WTC11 (cell line): Measurements from ENCODE around the gene LRRN4. TPM values are rescaled to one million over a fixed set of nuclear protein-coding genes. Genes with fewer than 3 reads are reported as not detected.

ENCODE experiments used
- ATAC-seq: fragments of 200-7000 bp; cut with Tn5 transposase; 2 replicates; pipeline ENCODE4 v1.10.0; 2021; ENCODE audit warnings: mild to moderate bottlenecking, moderate library complexity
- CTCF ChIA-PET: fragments of 300-600 bp; sonication (Branson Sonifier 250); formaldehyde crosslinking; loops from one replicate; lab custom pipeline; 2021; ENCODE audit warnings: antibody characterized with exemption; lab: Charles Lee
- POLR2A ChIA-PET: fragments of 350-600 bp; sonication (Branson Sonifier 250); formaldehyde crosslinking; loops from one replicate; lab custom pipeline; 2021; ENCODE audit warnings: antibody characterized with exemption; lab: Charles Lee
- DNase-seq: peaks from one replicate; pipeline ENCODE4 v3.0.0; 2021; ENCODE audit warnings: low spot score
- H3K27ac Mint-ChIP-seq: 2 replicates; pipeline ENCODE4 v1.8.0; 2021; ENCODE audit warnings: mixed read lengths
- H3K27me3 Mint-ChIP-seq: 2 replicates; pipeline ENCODE4 v1.8.0; 2021; ENCODE audit warnings: low read depth, mild to moderate bottlenecking, moderate library complexity, mixed read lengths
- H3K36me3 Mint-ChIP-seq: 2 replicates; pipeline ENCODE4 v1.8.0; 2021; ENCODE audit warnings: mixed read lengths
- H3K4me1 Mint-ChIP-seq: 2 replicates; pipeline ENCODE4 v1.8.0; 2022; ENCODE audit warnings: mixed read lengths
- H3K4me3 Mint-ChIP-seq: 2 replicates; pipeline ENCODE4 v1.8.0; 2021; ENCODE audit warnings: mild to moderate bottlenecking, moderate library complexity, mixed read lengths
- H3K9me3 Mint-ChIP-seq: 2 replicates; pipeline ENCODE4 v1.8.0; 2021; ENCODE audit warnings: mixed read lengths
- CDX4 ChIP-seq: fragments of 250-450 bp; sonication (Bioruptor Pico); IDR thresholded peaks from 2 replicates; pipeline ENCODE4 v1.9.0; 2021; ENCODE audit warnings: moderate library complexity, mild to moderate bottlenecking, inconsistent platforms, borderline replicate concordance
- CREM ChIP-seq: sonication (generic); formaldehyde crosslinking; IDR thresholded peaks from 2 replicates; pipeline ENCODE4 v1.8.1; 2022; ENCODE audit warnings: mild to moderate bottlenecking, missing genetic modification reagents, moderate library complexity
- GRHL2 ChIP-seq: fragments of 250-450 bp; sonication (Bioruptor Pico); IDR thresholded peaks from 2 replicates; pipeline ENCODE4 v1.8.0; 2022; ENCODE audit warnings: mild to moderate bottlenecking, moderate library complexity; ENCODE audit not compliant: insufficient replicate concordance, severe bottlenecking
- MAX ChIP-seq: sonication (generic); formaldehyde crosslinking; IDR thresholded peaks from 2 replicates; pipeline ENCODE4 v1.8.0; 2022; ENCODE audit warnings: mild to moderate bottlenecking, missing genetic modification reagents
- NFE2L1 ChIP-seq: sonication (generic); formaldehyde crosslinking; IDR thresholded peaks from 2 replicates; pipeline ENCODE4 v1.8.1; 2023; ENCODE audit warnings: missing genetic modification reagents
- NR2C2 ChIP-seq: sonication (generic); formaldehyde crosslinking; IDR thresholded peaks from 2 replicates; pipeline ENCODE4 v1.8.0; 2022; ENCODE audit warnings: mild to moderate bottlenecking, missing genetic modification reagents
- TEAD1 ChIP-seq: sonication (generic); formaldehyde crosslinking; IDR thresholded peaks from 2 replicates; pipeline ENCODE4 v1.8.0; 2022; ENCODE audit warnings: mild to moderate bottlenecking, missing genetic modification reagents
- TEAD4 ChIP-seq: sonication (generic); formaldehyde crosslinking; IDR thresholded peaks from 2 replicates; pipeline ENCODE4 v1.8.0; 2022; ENCODE audit warnings: mild to moderate bottlenecking, missing genetic modification reagents
- USF2 ChIP-seq: sonication (generic); formaldehyde crosslinking; IDR thresholded peaks from 2 replicates; pipeline ENCODE4 v1.8.1; 2023; ENCODE audit warnings: mild to moderate bottlenecking, missing genetic modification reagents, moderate library complexity
- ZNF232 ChIP-seq: sonication (generic); formaldehyde crosslinking; IDR thresholded peaks from 2 replicates; pipeline ENCODE4 v1.8.0; 2022; ENCODE audit warnings: mild to moderate bottlenecking, missing genetic modification reagents
- ZNF263 ChIP-seq: sonication (generic); formaldehyde crosslinking; IDR thresholded peaks from 2 replicates; pipeline ENCODE4 v1.8.1; 2022; ENCODE audit warnings: low read depth, mild to moderate bottlenecking, moderate library complexity, missing genetic modification reagents
- total RNA-seq: library from RNA; stranded (reverse); gene quantifications from 3 replicates; pipeline ENCODE4 v1.2.3, GENCODE V29; 2021
- TF ChIP-seq, protein P1 (sequence below): sonication (generic); formaldehyde crosslinking; IDR thresholded peaks from 2 replicates; pipeline ENCODE4 v1.8.1; 2022; ENCODE audit warnings: mild to moderate bottlenecking, missing genetic modification reagents, moderate library complexity, borderline replicate concordance
- TF ChIP-seq, protein P2 (sequence below): fragments of 250-450 bp; sonication (Bioruptor Pico); IDR thresholded peaks from 2 replicates; pipeline ENCODE4 v1.9.0; 2021; ENCODE audit warnings: mild to moderate bottlenecking, borderline replicate concordance
- TF ChIP-seq, protein P3 (sequence below): sonication (generic); formaldehyde crosslinking; IDR thresholded peaks from 2 replicates; pipeline ENCODE4 v1.8.1; 2023; ENCODE audit warnings: mild to moderate bottlenecking, missing genetic modification reagents, borderline replicate concordance
- TF ChIP-seq, protein P4 (sequence below): sonication (generic); formaldehyde crosslinking; IDR thresholded peaks from 2 replicates; pipeline ENCODE4 v1.8.0; 2023; ENCODE audit warnings: missing genetic modification reagents

Gene LRRN4
- total RNA-seq, 1 experiment from 2014 or later: 0.48 TPM

GRCh38 chr20:5996765-5997164 lies 57.1 kb downstream of the LRRN4 start:
- ChIA-PET CTCF (interaction anchor here (0.9 kb wide), 1 partner anchor 468 kb away, joined by 3 read pairs; no protein-coding TSS in a partner anchor), POLR2A (no interaction called here)
- H3K27me3 Mint-ChIP-seq: no peaks in the 10 kb centered on the region
- H3K4me3 Mint-ChIP-seq: no peak overlapping the region
- no peak for TF ChIP-seq CREM (CRISPR knock-in tag)
- TF ChIP-seq, protein P1, sequence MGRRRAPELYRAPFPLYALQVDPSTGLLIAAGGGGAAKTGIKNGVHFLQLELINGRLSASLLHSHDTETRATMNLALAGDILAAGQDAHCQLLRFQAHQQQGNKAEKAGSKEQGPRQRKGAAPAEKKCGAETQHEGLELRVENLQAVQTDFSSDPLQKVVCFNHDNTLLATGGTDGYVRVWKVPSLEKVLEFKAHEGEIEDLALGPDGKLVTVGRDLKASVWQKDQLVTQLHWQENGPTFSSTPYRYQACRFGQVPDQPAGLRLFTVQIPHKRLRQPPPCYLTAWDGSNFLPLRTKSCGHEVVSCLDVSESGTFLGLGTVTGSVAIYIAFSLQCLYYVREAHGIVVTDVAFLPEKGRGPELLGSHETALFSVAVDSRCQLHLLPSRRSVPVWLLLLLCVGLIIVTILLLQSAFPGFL: no peak
- TF ChIP-seq TEAD4: no peak
- no peak for TF ChIP-seq ZNF263 (CRISPR knock-in tag)
- no peak for TF ChIP-seq CDX4 (CRISPR knock-in tag)
- no peak for TF ChIP-seq NR2C2 (CRISPR knock-in tag)
- no peak for TF ChIP-seq TEAD1 (CRISPR knock-in tag)
- TF ChIP-seq, protein P2, sequence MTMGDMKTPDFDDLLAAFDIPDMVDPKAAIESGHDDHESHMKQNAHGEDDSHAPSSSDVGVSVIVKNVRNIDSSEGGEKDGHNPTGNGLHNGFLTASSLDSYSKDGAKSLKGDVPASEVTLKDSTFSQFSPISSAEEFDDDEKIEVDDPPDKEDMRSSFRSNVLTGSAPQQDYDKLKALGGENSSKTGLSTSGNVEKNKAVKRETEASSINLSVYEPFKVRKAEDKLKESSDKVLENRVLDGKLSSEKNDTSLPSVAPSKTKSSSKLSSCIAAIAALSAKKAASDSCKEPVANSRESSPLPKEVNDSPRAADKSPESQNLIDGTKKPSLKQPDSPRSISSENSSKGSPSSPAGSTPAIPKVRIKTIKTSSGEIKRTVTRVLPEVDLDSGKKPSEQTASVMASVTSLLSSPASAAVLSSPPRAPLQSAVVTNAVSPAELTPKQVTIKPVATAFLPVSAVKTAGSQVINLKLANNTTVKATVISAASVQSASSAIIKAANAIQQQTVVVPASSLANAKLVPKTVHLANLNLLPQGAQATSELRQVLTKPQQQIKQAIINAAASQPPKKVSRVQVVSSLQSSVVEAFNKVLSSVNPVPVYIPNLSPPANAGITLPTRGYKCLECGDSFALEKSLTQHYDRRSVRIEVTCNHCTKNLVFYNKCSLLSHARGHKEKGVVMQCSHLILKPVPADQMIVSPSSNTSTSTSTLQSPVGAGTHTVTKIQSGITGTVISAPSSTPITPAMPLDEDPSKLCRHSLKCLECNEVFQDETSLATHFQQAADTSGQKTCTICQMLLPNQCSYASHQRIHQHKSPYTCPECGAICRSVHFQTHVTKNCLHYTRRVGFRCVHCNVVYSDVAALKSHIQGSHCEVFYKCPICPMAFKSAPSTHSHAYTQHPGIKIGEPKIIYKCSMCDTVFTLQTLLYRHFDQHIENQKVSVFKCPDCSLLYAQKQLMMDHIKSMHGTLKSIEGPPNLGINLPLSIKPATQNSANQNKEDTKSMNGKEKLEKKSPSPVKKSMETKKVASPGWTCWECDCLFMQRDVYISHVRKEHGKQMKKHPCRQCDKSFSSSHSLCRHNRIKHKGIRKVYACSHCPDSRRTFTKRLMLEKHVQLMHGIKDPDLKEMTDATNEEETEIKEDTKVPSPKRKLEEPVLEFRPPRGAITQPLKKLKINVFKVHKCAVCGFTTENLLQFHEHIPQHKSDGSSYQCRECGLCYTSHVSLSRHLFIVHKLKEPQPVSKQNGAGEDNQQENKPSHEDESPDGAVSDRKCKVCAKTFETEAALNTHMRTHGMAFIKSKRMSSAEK (CRISPR knock-in tag): no peak
- TF ChIP-seq, protein P3, sequence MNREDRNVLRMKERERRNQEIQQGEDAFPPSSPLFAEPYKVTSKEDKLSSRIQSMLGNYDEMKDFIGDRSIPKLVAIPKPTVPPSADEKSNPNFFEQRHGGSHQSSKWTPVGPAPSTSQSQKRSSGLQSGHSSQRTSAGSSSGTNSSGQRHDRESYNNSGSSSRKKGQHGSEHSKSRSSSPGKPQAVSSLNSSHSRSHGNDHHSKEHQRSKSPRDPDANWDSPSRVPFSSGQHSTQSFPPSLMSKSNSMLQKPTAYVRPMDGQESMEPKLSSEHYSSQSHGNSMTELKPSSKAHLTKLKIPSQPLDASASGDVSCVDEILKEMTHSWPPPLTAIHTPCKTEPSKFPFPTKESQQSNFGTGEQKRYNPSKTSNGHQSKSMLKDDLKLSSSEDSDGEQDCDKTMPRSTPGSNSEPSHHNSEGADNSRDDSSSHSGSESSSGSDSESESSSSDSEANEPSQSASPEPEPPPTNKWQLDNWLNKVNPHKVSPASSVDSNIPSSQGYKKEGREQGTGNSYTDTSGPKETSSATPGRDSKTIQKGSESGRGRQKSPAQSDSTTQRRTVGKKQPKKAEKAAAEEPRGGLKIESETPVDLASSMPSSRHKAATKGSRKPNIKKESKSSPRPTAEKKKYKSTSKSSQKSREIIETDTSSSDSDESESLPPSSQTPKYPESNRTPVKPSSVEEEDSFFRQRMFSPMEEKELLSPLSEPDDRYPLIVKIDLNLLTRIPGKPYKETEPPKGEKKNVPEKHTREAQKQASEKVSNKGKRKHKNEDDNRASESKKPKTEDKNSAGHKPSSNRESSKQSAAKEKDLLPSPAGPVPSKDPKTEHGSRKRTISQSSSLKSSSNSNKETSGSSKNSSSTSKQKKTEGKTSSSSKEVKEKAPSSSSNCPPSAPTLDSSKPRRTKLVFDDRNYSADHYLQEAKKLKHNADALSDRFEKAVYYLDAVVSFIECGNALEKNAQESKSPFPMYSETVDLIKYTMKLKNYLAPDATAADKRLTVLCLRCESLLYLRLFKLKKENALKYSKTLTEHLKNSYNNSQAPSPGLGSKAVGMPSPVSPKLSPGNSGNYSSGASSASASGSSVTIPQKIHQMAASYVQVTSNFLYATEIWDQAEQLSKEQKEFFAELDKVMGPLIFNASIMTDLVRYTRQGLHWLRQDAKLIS (CRISPR knock-in tag): no peak
- TF ChIP-seq GRHL2 (CRISPR knock-in tag): no peak
- TF ChIP-seq ZNF232 (CRISPR knock-in tag): no peak
- TF ChIP-seq, protein P4, sequence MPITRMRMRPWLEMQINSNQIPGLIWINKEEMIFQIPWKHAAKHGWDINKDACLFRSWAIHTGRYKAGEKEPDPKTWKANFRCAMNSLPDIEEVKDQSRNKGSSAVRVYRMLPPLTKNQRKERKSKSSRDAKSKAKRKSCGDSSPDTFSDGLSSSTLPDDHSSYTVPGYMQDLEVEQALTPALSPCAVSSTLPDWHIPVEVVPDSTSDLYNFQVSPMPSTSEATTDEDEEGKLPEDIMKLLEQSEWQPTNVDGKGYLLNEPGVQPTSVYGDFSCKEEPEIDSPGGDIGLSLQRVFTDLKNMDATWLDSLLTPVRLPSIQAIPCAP (CRISPR knock-in tag): no peak
- TF ChIP-seq MAX (CRISPR knock-in tag): no peak
- TF ChIP-seq USF2 (CRISPR knock-in tag): no peak
- TF ChIP-seq NFE2L1 (CRISPR knock-in tag): no peak
- no peaks in the 10 kb centered on the region for H3K4me1 Mint-ChIP-seq
- no peak overlapping the region for H3K27ac Mint-ChIP-seq
- ATAC-seq (peak; percentile 61; the same call in 1 of the 2 replicates), DNase-seq (no peak)
- H3K36me3 Mint-ChIP-seq: peaks cover 20% of the 10 kb centered on the region
- no peaks in the 10 kb centered on the region for H3K9me3 Mint-ChIP-seq
